Mesenchymal stem cell (in vitro differentiated cells and primary cell): ENCODE measurements around the gene ZNF30.

ENCODE experiments used
- DNase-seq: peaks from one replicate; pipeline ENCODE4 v3.0.0-alpha.2; 2013
- H2AFZ ChIP-seq: one replicate; pipeline ENCODE4 v1.6.1; 2013; ENCODE audit warnings: low read depth, mild to moderate bottlenecking, control low read depth, inconsistent platforms, low read length, moderate library complexity
- H2AK5ac ChIP-seq: 2 replicates; pipeline ENCODE4 v1.6.1; 2013; ENCODE audit warnings: low read length, moderate library complexity, mild to moderate bottlenecking, inconsistent platforms; ENCODE audit not compliant: severe bottlenecking
- H2BK120ac ChIP-seq: one replicate; pipeline ENCODE4 v1.6.1; 2013; ENCODE audit warnings: low read depth, mild to moderate bottlenecking, inconsistent platforms, low read length, moderate library complexity
- H2BK12ac ChIP-seq, 2 experiments: one replicate each; pipeline ENCODE4 v1.6.1; 2013; ENCODE audit warnings: inconsistent platforms in 2 of 2, low read length in 2 of 2, mild to moderate bottlenecking in 2 of 2, moderate library complexity in 2 of 2, control low read depth in 1 of 2
- H2BK15ac ChIP-seq: one replicate; pipeline ENCODE4 v1.6.1; 2013; ENCODE audit warnings: mild to moderate bottlenecking, low read depth, inconsistent platforms; ENCODE audit not compliant: poor library complexity, severe bottlenecking
- H2BK5ac ChIP-seq: 2 replicates; pipeline ENCODE4 v1.6.1; 2013; ENCODE audit warnings: low read depth, mild to moderate bottlenecking, low read length, control low read depth, inconsistent platforms; ENCODE audit not compliant: poor library complexity, severe bottlenecking
- H3K14ac ChIP-seq, 2 experiments: one replicate each; pipeline ENCODE4 v1.6.1; 2013; ENCODE audit warnings: inconsistent platforms in 2 of 2, low read length in 2 of 2, control low read depth in 1 of 2, mild to moderate bottlenecking in 1 of 2, moderate library complexity in 1 of 2
- H3K18ac ChIP-seq, 2 experiments: one replicate each; pipeline ENCODE4 v1.6.1; 2013; ENCODE audit warnings: inconsistent platforms in 2 of 2, low read length in 2 of 2, control low read depth in 1 of 2, low read depth in 1 of 2, mild to moderate bottlenecking in 1 of 2
- H3K23ac ChIP-seq, 2 experiments: one replicate each; pipeline ENCODE4 v1.6.1; 2013; ENCODE audit warnings: inconsistent platforms in 2 of 2, low read length in 2 of 2, mild to moderate bottlenecking in 2 of 2, moderate library complexity in 2 of 2, control low read depth in 1 of 2
- H3K27ac ChIP-seq: 2 replicates; pipeline ENCODE4 v1.5.1; 2013; ENCODE audit warnings: mild to moderate bottlenecking, moderate library complexity, low read length, control low read depth, inconsistent platforms; ENCODE audit not compliant: poor library complexity, severe bottlenecking
- H3K27me3 ChIP-seq, 2 experiments: 2 replicates each; pipeline versions ENCODE4 v1.6.1 to v1.7.0; 2013; ENCODE audit warnings: low read length in 2 of 2, mild to moderate bottlenecking in 2 of 2, moderate library complexity in 2 of 2, control low read depth in 1 of 2, inconsistent platforms in 1 of 2; ENCODE audit not compliant: control insufficient read depth in 1 of 2, insufficient read depth in 1 of 2
- H3K36me3 ChIP-seq, 2 experiments: 2 replicates each; pipeline versions ENCODE4 v1.6.1 to v1.7.0; 2013; ENCODE audit warnings: low read length in 2 of 2, control low read depth in 1 of 2, inconsistent platforms in 1 of 2, low read depth in 1 of 2, mild to moderate bottlenecking in 1 of 2; ENCODE audit not compliant: insufficient read depth in 2 of 2, control insufficient read depth in 1 of 2
- H3K4ac ChIP-seq, 2 experiments: one replicate each; pipeline ENCODE4 v1.6.1; 2013; ENCODE audit warnings: inconsistent platforms in 2 of 2, low read length in 2 of 2, mild to moderate bottlenecking in 2 of 2, moderate library complexity in 2 of 2, control low read depth in 1 of 2, low read depth in 1 of 2
- H3K4me1 ChIP-seq: 2 replicates; pipeline ENCODE4 v1.6.1; 2013; ENCODE audit warnings: low read depth, low read length, control low read depth; ENCODE audit not compliant: control insufficient read depth, insufficient read depth
- H3K4me2 ChIP-seq: 2 replicates; pipeline ENCODE4 v1.6.1; 2013; ENCODE audit warnings: low read length, mild to moderate bottlenecking, inconsistent platforms; ENCODE audit not compliant: poor library complexity, severe bottlenecking
- H3K4me3 ChIP-seq, 2 experiments: 2 replicates each; pipeline versions ENCODE4 v1.5.1 to v1.7.0; 2013; ENCODE audit warnings: low read length in 2 of 2, mild to moderate bottlenecking in 2 of 2, control low read depth in 1 of 2, low read depth in 1 of 2; ENCODE audit not compliant: insufficient read depth in 1 of 2
- H3K79me1 ChIP-seq: replicated peaks from 2 replicates; pipeline ENCODE4 v1.6.1; 2013; ENCODE audit warnings: mild to moderate bottlenecking, control low read depth, low read length, inconsistent platforms; ENCODE audit not compliant: poor library complexity, severe bottlenecking
- H3K9ac ChIP-seq: 2 replicates; pipeline ENCODE4 v1.7.0; 2013; ENCODE audit warnings: mild to moderate bottlenecking, low read length, moderate library complexity
- H3K9me3 ChIP-seq: 2 replicates; pipeline ENCODE4 v1.7.0; 2013; ENCODE audit warnings: mild to moderate bottlenecking, low read length; ENCODE audit not compliant: control insufficient read depth
- H4K8ac ChIP-seq: one replicate; pipeline ENCODE4 v1.6.1; 2013; ENCODE audit warnings: inconsistent platforms, mild to moderate bottlenecking, low read length, moderate library complexity
- H4K91ac ChIP-seq: one replicate; pipeline ENCODE4 v1.6.1; 2013; ENCODE audit warnings: mild to moderate bottlenecking, low read length, inconsistent platforms
- WGBS: methylation state at CpG from one replicate; pipeline ENCODE4 v1.1.7; 2013; ENCODE audit warnings: mixed read lengths; 5-methylcytosine and 5-hydroxymethylcytosine counted together

ZNF30 gene

DNA sequence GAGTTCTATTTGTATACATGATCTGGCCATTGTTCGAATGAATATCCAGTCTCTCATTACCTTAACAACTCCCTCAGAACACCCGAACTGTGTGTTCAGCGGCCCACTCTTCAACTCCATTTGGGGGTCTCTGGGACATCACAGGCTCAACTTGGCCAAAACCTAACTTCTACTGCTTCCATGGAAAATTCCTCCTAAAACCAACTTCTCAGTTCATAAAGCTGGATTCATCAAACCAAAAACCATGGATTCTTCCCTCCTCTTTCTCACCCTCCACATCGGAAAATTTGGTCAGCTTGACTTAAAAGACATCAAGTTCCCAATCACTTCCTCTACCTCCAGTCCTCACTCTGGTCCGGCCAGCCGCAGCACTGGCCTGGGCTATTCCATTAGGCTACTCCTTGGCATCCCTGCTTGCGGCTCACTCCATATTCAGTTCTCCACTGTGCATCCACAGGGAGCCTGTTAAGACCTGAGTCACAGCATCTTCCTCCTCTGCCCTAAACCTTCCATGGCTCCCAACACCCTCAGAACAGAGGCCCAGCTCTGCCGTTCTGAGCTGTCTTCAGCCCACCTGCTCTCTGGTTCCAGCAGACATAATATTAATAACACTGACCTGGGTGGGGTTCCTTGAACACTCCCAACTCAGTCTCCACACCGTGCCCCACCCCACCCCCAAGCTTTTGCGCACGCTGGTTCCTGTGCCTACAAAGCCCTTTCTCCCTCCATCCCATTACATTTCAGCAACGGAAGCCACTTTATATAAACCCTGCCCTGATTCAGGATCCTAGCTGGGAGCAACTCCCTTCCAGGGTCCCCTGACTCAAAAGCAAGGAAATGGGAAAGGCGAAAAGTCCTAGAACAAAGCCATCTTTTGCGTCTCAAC is 36.2 kb downstream of the ZNF30 start:
- Histone ChIP-seq H2AFZ (peak overlapping the region; percentile 92), H3K9ac (peak overlapping the region; percentile 82), H3K4ac (peak overlapping the region; percentile 1 to 74), H4K8ac (peak overlapping the region; percentile 32), H2BK12ac (peak overlapping the region; percentile 5 to 33), H3K18ac (peak overlapping the region in 1 of 2 experiments; percentile 82), H3K4me3 (peak overlapping the region; percentile 87 to 92), H3K4me2 (peak overlapping the region; percentile 74), H3K27me3 (no peaks in the 10 kb centered on the region), H3K79me1 (peaks cover 18% of the 10 kb centered on the region), H3K4me1 (peaks cover 20% of the 10 kb centered on the region), H3K27ac (no peak overlapping the region), H2AK5ac (no peak overlapping the region), H4K91ac (no peak overlapping the region), H3K14ac (peak overlapping the region in 1 of 2 experiments; percentile 78), H2BK120ac (no peak overlapping the region), H3K9me3 (peaks cover 33% of the 10 kb centered on the region), H3K36me3 (peaks cover 26 to 34% of the 10 kb centered on the region in 2 experiments), H2BK5ac (no peak overlapping the region), H2BK15ac (peak overlapping the region; percentile 6), H3K23ac (peak overlapping the region in 1 of 2 experiments; percentile 84)
- peak; percentile 30 for DNase-seq
- WGBS = 23% methylated on average over 14 of the region's 14 CpGs

DNA sequence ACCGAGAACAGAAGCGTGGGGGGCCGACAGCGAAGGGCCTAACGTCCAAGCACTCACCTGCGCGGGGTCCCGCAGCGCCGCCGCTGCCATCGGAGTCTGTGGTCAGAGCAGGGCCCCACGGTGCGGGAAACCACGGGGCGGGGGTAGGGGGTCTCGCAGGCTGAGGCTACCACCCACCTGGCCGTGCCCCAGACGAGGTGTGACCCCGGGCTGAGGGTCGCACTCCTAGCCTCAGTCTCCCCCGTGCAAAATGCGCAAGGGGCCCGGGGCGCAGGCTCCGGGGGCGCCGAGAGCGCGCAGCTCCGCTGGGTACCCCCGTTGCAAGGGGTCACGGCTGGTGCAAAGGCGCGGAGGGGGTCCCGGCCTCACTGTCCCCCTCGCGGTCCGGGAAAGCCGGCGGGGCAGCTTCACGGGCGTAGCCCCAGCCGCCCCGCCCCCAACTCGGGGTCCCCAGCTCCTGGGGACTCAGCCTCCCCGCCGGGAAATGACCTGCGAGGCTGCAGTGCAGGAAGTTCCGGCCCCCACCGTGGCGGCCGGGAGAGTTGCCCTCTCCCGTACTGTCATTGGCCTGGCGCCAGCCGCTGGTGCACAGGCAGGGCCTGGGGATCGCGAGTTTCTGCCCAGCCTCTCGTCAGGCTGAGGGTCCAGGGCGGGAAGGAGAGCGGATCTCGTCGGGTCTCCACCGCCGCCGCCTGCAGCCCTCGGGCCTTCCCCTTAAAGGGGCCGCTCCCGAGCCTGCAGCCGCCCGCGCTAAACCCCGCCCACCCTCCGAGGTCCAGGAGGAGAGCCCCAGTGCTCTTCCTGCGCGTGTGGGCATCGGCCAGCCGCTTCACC is 37.1 kb downstream of the ZNF30 start, which contains the start of gene ZNF792:
ZNF792 (minus strand) TSS at position 657 of the 834 bp plus-strand sequence; CDS start at position 90, 567 bp downstream.
- Histone ChIP-seq H3K4ac (peak within 1 kb of the TSS; percentile 1 to 74), H2BK15ac (peak within 1 kb of the TSS; percentile 57), H3K27ac (no peak within 1 kb of the TSS), H3K9ac (peak within 1 kb of the TSS; percentile 82), H3K4me3 (peak within 1 kb of the TSS; percentile 87 to 92), H2BK120ac (peak within 1 kb of the TSS; percentile 6), H3K9me3 (peaks cover 25% of the 10 kb centered on the region), H3K14ac (peak within 1 kb of the TSS; percentile 65 to 78), H2BK12ac (peak within 1 kb of the TSS; percentile 28 to 45), H3K4me1 (peaks cover 20% of the 10 kb centered on the region), H3K23ac (peak within 1 kb of the TSS in 1 of 2 experiments; percentile 84), H2AK5ac (no peak within 1 kb of the TSS), H3K36me3 (peaks cover 17 to 25% of the 10 kb centered on the region in 2 experiments), H3K27me3 (peaks cover 0 to 7% of the 10 kb centered on the region in 2 experiments), H2BK5ac (no peak within 1 kb of the TSS), H2AFZ (peak within 1 kb of the TSS; percentile 92), H3K4me2 (peak within 1 kb of the TSS; percentile 74), H3K18ac (peak within 1 kb of the TSS; percentile 81 to 82), H4K91ac (peak within 1 kb of the TSS; percentile 76), H3K79me1 (peaks cover 17% of the 10 kb centered on the region), H4K8ac (peak within 1 kb of the TSS; percentile 89)
- peak; percentile 63 for DNase-seq
- under 1% methylated on average over 75 of the region's 78 CpGs for WGBS

DNA sequence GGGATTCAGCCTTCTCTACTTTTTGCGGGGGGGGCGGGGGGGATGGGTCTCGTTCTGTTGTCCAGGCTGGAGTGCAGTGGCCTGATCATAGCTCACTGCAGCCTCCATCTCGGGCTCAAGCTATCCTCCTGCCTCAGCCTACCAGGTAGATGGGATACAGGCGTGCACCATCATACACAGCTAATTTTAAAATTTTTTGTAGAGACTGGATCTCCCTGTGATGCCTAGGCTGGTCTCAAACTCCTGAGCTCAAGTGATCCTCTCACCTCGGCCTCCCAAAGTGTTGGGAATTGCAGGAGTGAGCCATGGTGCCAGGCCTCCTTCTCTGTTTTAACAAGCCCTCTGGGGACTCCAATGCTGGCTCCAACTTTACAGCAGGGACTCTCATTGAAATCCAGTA is 37.9 kb downstream of the ZNF30 start:
- H2AK5ac ChIP-seq = no peak overlapping the region
- WGBS = 13% methylated on average over 2 of the region's 6 CpGs
- H3K23ac ChIP-seq = no peak overlapping the region
- no peak overlapping the region for H2BK5ac ChIP-seq
- no peak for DNase-seq
- peaks cover 9 to 17% of the 10 kb centered on the region in 2 experiments for H3K36me3 ChIP-seq
- H3K18ac ChIP-seq = no peak overlapping the region
- H3K27ac ChIP-seq = no peak overlapping the region
- no peak overlapping the region for H4K8ac ChIP-seq
- no peak overlapping the region for H3K4me3 ChIP-seq
- no peak overlapping the region for H2BK12ac ChIP-seq
- peaks cover 17% of the 10 kb centered on the region for H3K9me3 ChIP-seq
- H3K9ac ChIP-seq = peak overlapping the region; percentile 82
- H3K4me2 ChIP-seq = no peak overlapping the region
- no peak overlapping the region for H2BK120ac ChIP-seq
- no peak overlapping the region for H2AFZ ChIP-seq
- peaks cover 20% of the 10 kb centered on the region for H3K4me1 ChIP-seq
- peaks cover 14% of the 10 kb centered on the region for H3K79me1 ChIP-seq
- no peak overlapping the region for H4K91ac ChIP-seq
- peaks cover 0 to 9% of the 10 kb centered on the region in 2 experiments for H3K27me3 ChIP-seq
- H2BK15ac ChIP-seq = no peak overlapping the region
- no peak overlapping the region for H3K4ac ChIP-seq
- H3K14ac ChIP-seq = no peak overlapping the region
